Activated naive CD4-positive, alpha-beta T cell treated with anti-CD3 and anti-CD28 coated beads, Interleukin-2, amount 10 ng/mL, durations not matched to agents 7 days and 5 days (primary cell): ENCODE measurements around the gene PTX4.
"Not testable (repeated sequence)": the region's sequence is repeated elsewhere in the genome, so short reads cannot be mapped to it uniquely, and the experiment has no call there.

Source experiments
- CTCF ChIA-PET: fragments of 350-600 bp; sonication (Branson Sonifier 250); formaldehyde crosslinking; loops from one replicate; lab custom pipeline; 2021; ENCODE audit warnings: antibody characterized with exemption; lab: Charles Lee
- DNase-seq: peaks from one replicate; pipeline ENCODE4 v3.0.0-alpha.2; 2020
- H3K27ac Mint-ChIP-seq: one replicate; pipeline ENCODE4 v1.8.0; 2021; ENCODE audit warnings: mild to moderate bottlenecking, moderate library complexity, mixed read lengths
- H3K27me3 Mint-ChIP-seq: one replicate; pipeline ENCODE4 v1.8.0; 2021; ENCODE audit warnings: mild to moderate bottlenecking, mixed read lengths
- H3K36me3 Mint-ChIP-seq: one replicate; pipeline ENCODE4 v1.8.0; 2021; ENCODE audit warnings: mixed read lengths
- H3K4me1 Mint-ChIP-seq: one replicate; pipeline ENCODE4 v1.8.0; 2021; ENCODE audit warnings: mixed read lengths
- H3K4me3 Mint-ChIP-seq: one replicate; pipeline ENCODE4 v1.8.0; 2021; ENCODE audit warnings: mild to moderate bottlenecking, moderate library complexity, mixed read lengths
- H3K9me3 Mint-ChIP-seq: one replicate; pipeline ENCODE4 v1.8.0; 2021; ENCODE audit warnings: mixed read lengths

The PTX4 gene

GRCh38 chr16:1445518-1446203 is 43.1 kb downstream of the PTX4 start:
- Mint-ChIP-seq H3K9me3 (no peaks in the 10 kb centered on the region), H3K4me1 (no peaks in the 10 kb centered on the region), H3K36me3 (peaks cover 1% of the 10 kb centered on the region), H3K27ac (no peak overlapping the region), H3K27me3 (no peaks in the 10 kb centered on the region), H3K4me3 (no peak overlapping the region)
- DNase-seq = no peak
- CTCF ChIA-PET = no interaction called here

GRCh38 chr16:1444730-1445517 is 43.8 kb downstream of the PTX4 start:
- CTCF ChIA-PET = no interaction called here

DNA sequence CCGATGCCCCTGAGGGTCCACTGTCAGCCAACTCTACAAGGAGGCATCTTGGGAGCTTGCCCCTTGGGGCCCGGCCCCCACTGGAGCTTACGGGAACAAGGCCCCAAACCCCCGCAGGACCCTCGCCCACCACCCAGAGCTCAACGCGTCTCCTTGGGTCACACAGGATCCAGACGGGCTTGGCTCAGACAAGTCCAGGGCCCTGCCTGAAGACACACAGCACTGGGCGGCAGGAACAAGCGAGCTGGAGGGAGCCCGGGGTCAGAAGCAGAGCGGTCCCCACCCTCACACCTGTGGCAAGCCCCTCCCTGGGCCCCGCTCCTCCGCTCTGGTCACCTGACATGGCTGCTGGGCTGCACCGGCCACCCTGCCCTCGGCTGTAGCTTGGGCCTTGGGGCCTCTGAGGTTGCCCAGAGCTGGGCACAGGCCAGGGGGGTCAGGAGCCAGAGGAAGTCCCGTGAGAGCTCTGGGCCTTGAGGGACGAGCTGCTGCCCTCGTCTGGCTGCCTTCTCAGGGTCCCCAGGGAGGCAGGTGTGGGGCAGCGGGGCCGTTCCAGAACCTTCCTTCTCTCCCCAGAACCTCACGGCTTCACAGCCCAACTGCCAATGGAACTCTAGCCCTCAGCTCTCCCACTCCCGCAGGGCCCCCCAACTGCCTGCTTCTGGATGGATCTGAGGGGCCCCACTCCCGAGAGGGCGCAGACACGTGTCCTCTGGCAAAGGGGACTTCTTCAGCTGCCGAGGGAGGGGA is 44.6 kb downstream of the PTX4 start, which contains the start of gene CCDC154:
TSS of gene CCDC154 (minus strand) at position 577 of the 750 bp plus-strand sequence. CDS start at position 343, 234 bp downstream.
- DNase-seq = no peak
- no peaks in the 10 kb centered on the region for H3K9me3 Mint-ChIP-seq
- no peaks in the 10 kb centered on the region for H3K4me1 Mint-ChIP-seq
- peaks cover 1% of the 10 kb centered on the region for H3K36me3 Mint-ChIP-seq
- H3K27ac Mint-ChIP-seq = no peak within 1 kb of the TSS
- no peaks in the 10 kb centered on the region for H3K27me3 Mint-ChIP-seq
- H3K4me3 Mint-ChIP-seq = no peak within 1 kb of the TSS
- CTCF ChIA-PET = no interaction called here

More at GRCh38 chr16:1444730-1445517, 43.8 kb downstream of the PTX4 start:
- Mint-ChIP-seq H3K27me3 (no peaks in the 10 kb centered on the region), H3K9me3 (no peaks in the 10 kb centered on the region), H3K4me1 (no peaks in the 10 kb centered on the region), H3K27ac (no peak overlapping the region), H3K4me3 (no peak overlapping the region), H3K36me3 (peaks cover 1% of the 10 kb centered on the region)
- DNase-seq = no peak

DNA sequence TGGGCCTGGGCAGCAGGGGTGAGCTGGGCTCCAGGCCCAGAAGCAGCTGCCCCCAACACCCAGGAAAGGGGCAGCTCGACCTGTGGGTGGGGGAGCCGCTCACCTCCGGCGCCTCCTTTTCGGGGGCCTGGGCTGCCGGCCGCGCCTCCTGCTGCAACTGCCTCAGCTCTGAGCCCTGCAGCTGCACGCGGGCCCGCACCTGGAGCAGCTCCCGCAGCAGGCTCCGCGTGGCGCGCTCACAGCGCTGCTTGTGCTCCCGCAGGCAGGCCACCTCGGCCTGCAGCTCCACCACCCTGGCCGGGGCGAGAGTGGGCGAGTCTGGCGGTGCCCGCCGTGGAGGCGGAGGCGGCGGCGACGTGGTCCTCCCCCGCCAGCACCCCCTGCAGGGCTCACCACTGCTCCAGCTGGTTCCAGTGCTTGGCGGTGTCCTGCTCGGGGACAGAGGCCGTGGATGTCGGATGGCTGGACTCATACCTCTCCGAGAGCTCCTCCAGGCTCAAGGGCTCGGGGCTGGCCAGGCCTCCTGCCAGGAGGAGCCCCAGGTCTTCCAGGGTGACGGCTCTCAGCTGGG is 45.3 kb downstream of the PTX4 start:
- Mint-ChIP-seq H3K4me3 (no peak overlapping the region), H3K27ac (no peak overlapping the region), H3K27me3 (no peaks in the 10 kb centered on the region), H3K36me3 (peaks cover 1% of the 10 kb centered on the region), H3K4me1 (no peaks in the 10 kb centered on the region), H3K9me3 (no peaks in the 10 kb centered on the region)
- CTCF ChIA-PET = interaction anchor here (1.5 kb wide), 1 partner anchor 10 kb away, joined by 4 read pairs; no protein-coding TSS in a partner anchor
- no peak for DNase-seq

DNA sequence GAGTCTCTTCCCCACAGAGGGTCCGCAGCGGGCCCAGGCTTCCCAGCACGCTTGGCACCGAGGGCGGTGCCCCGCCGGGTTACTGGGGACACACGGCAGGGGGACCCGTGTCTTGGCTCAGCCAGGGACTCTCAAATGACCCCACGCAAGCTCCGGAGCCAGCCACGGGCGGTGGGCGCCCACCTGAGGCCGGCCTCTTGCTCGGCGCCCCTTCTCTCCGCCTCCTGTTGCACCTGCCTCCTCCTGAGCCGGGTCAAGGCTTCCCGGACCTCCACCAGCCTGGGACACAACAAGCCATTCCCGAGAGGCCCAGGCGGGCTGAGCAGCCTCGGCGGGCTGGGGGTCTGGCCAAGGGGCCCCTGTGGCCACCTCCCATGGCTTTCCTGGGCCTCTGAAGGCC is 46.0 kb downstream of the PTX4 start:
- no peak overlapping the region for H3K27ac Mint-ChIP-seq
- H3K27me3 Mint-ChIP-seq = no peaks in the 10 kb centered on the region
- H3K9me3 Mint-ChIP-seq = no peaks in the 10 kb centered on the region
- H3K36me3 Mint-ChIP-seq = no peaks in the 10 kb centered on the region
- CTCF ChIA-PET = interaction anchor here (1.5 kb wide), 1 partner anchor 9 kb away, joined by 4 read pairs; no protein-coding TSS in a partner anchor
- no peak overlapping the region for H3K4me3 Mint-ChIP-seq
- H3K4me1 Mint-ChIP-seq = no peaks in the 10 kb centered on the region
- no peak for DNase-seq

- DNase-seq = no peak
- H3K4me3 Mint-ChIP-seq = no peak overlapping the region
- H3K27ac Mint-ChIP-seq = no peak overlapping the region
- H3K27me3 Mint-ChIP-seq = no peaks in the 10 kb centered on the region
- H3K36me3 Mint-ChIP-seq = no peaks in the 10 kb centered on the region
- CTCF ChIA-PET = interaction anchor here (0.5 to 1.0 kb wide), 2 partner anchors 13 to 144 kb away, joined by 3 read pairs; no protein-coding TSS in a partner anchor
- no peaks in the 10 kb centered on the region for H3K4me1 Mint-ChIP-seq
- H3K9me3 Mint-ChIP-seq = no peaks in the 10 kb centered on the region
Measured at GRCh38 chr16:1441391-1441829, 47.3 kb downstream of the PTX4 start.

DNA sequence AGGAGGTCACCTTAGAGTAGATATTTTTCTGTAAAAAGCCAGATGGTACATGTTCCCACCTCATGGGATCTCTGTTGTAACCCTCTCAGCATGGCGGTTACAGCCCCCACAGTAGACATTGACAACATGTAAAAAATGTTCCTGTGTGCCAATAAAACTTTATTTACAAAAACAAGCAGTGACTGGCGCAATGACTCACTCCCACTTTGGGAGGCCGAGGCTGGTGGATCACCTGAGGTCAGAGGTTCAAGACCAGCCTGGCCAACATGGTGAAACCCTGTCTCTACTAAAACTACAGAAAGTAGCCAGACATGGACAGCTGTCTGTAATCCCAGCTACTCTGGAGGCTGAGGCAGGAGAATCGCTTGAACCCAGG is 49.1 kb downstream of the PTX4 start:
- H3K4me1 Mint-ChIP-seq, CTCF ChIA-PET, DNase-seq, H3K36me3 Mint-ChIP-seq, H3K27ac Mint-ChIP-seq, H3K9me3 Mint-ChIP-seq, H3K4me3 Mint-ChIP-seq, H3K27me3 Mint-ChIP-seq: not testable (repeated sequence)

DNA sequence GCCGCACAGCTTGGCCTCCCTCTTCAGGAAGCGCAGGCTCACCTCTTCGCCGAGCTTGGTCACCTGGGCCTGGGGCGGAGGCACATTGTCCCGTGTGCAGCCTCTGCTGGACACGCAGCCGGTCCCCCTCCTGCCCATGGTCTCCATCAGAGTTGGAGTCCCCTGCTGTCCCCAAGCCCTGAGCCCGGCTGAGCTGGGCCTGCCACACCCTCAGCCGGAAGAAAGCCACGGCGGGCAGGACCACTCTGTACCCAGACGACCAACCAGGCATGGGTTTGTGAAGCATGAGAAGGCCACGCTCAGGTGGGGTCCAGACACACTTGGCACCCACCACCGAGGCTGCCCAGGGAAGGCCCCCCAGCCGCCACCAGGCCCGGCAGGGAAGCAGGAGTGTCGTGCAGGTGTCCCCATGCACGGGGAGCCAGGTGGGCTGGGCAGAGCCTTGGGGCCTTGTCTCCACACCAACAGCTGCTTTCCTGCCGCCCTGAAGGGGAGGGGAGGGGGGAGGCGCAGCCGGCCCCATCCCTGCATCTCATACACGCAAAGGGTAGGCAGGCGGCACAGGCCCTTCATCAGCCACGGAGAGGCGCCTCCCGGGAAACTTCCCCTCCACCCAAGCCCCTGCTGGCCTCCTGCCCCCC is 49.6 kb downstream of the PTX4 start:
- CTCF ChIA-PET = no interaction called here
- DNase-seq = no peak
- Mint-ChIP-seq H3K4me3 (no peak overlapping the region), H3K4me1 (no peaks in the 10 kb centered on the region), H3K36me3 (no peaks in the 10 kb centered on the region), H3K27ac (no peak overlapping the region), H3K9me3 (no peaks in the 10 kb centered on the region), H3K27me3 (no peaks in the 10 kb centered on the region)

DNA sequence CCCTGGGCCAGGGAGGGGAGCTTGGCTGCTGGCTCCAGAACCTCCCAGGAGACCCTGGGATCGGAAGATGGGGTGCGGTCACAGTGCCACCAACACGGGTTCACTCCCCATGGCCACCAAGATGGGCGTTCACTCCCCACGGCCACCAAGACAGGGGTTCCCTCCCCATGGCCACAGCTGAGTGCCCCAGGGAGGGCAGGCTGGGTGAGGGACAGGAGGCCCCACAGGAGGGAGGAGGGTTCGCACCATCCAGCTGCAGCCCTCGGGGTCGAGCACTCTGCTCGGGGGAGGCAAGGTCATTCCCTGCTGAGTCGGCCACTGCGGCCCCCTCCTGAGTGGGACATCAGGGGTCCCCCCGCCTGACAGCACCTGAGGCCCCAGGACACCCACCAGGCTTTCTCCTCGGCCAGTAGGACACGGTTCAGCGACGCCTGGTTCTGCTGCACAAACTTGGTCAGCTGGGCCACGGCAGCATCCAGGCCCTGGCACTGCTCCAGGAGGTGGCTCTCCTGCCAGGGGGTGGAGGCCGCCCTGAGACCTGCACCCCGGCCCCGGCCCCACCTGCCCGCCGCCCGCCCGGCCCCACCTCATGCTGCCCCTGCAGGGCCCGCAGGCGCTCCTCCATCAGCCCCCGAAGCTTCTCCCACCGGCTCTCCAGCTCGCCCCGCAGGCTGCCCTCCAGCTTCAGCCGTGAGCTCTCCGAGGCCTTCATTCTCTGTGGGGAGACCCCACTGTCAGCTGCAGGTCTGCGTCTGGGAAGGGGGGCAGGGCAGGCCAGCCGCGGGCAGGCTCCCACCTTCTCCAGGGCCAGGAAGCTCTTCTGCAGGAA is 50.3 kb downstream of the PTX4 start:
- no peaks in the 10 kb centered on the region for H3K27me3 Mint-ChIP-seq
- DNase-seq = no peak
- no peaks in the 10 kb centered on the region for H3K9me3 Mint-ChIP-seq
- H3K27ac Mint-ChIP-seq = no peak overlapping the region
- H3K36me3 Mint-ChIP-seq = no peaks in the 10 kb centered on the region
- H3K4me3 Mint-ChIP-seq = no peak overlapping the region
- no peaks in the 10 kb centered on the region for H3K4me1 Mint-ChIP-seq
- CTCF ChIA-PET = no interaction called here

DNA sequence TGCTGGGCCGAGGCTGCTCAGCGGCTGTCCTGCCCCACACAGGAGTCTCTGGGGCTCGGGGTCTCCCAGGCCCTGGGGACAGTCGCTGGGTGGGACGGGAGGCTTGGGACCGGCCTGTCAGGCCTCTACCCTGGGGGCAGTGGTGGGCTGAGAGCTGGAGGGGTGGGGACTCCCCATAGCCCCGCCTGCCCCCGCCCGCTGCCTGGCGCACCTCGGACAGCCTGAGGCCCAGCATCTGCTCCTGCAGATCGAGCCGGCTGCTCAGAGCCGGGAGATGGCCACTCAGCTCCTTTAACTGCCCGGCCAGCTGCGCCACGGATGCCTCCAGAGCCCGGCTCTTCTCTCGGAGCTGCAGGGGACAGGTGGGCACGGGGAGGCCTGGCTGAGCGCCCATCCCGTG is 51.1 kb downstream of the PTX4 start:
- no peak for DNase-seq
- Mint-ChIP-seq H3K27me3 (peaks cover 2% of the 10 kb centered on the region), H3K4me3 (no peak overlapping the region), H3K9me3 (no peaks in the 10 kb centered on the region), H3K36me3 (no peaks in the 10 kb centered on the region), H3K27ac (no peak overlapping the region), H3K4me1 (no peaks in the 10 kb centered on the region)
- CTCF ChIA-PET = no interaction called here

GRCh38 chr16:1436731-1437355 is 51.9 kb downstream of the PTX4 start:
- DNase-seq = no peak
- H3K36me3 Mint-ChIP-seq = no peaks in the 10 kb centered on the region
- no peak overlapping the region for H3K4me3 Mint-ChIP-seq
- H3K4me1 Mint-ChIP-seq = no peaks in the 10 kb centered on the region
- H3K27ac Mint-ChIP-seq = no peak overlapping the region
- no peaks in the 10 kb centered on the region for H3K9me3 Mint-ChIP-seq
- peaks cover 9% of the 10 kb centered on the region for H3K27me3 Mint-ChIP-seq
- CTCF ChIA-PET = no interaction called here

- Mint-ChIP-seq H3K4me1 (no peaks in the 10 kb centered on the region), H3K27me3 (peaks cover 10% of the 10 kb centered on the region), H3K27ac (no peak overlapping the region), H3K9me3 (no peaks in the 10 kb centered on the region), H3K36me3 (no peaks in the 10 kb centered on the region), H3K4me3 (no peak overlapping the region)
- CTCF ChIA-PET = no interaction called here
- no peak for DNase-seq
Measured at GRCh38 chr16:1435921-1436697, 52.6 kb downstream of the PTX4 start.
